Measurements from ENCODE around the gene WASF3. TPM values are rescaled to one million over a fixed set of nuclear protein-coding genes. Genes with fewer than 3 reads are reported as not detected.

The WASF3 gene
- total RNA-seq, 1 experiment from 2014 or later: 3.4 TPM

GRCh38 chr13:26694609-26695359 lies 137.3 kb downstream of the WASF3 start:
- RAD21 ChIA-PET (ENCODE audit: low non-redundant PET in 1 of 2, low total read pairs in 2 of 2, uncharacterized antibody in 2 of 2, unreplicated experiment in 2 of 2): no interaction called here
- Histone ChIP-seq H3K9ac (ENCODE audit: low read length) (no peak overlapping the region), H3K36me3 (ENCODE audit: control insufficient read depth in 1 of 2, insufficient read depth in 2 of 2, low read length in 2 of 2) (no peaks in the 10 kb centered on the region), H3K4me2 (ENCODE audit: low read length) (no peak overlapping the region), H3K79me2 (ENCODE audit: insufficient read depth, low read length) (no peaks in the 10 kb centered on the region), H3K27ac (ENCODE audit: low read depth, low read length) (no peak overlapping the region), H3K9me3 (ENCODE audit: control insufficient read depth in 1 of 2, insufficient read depth in 1 of 2, low read depth in 1 of 2, low read length in 2 of 2) (no peaks in the 10 kb centered on the region), H3K9me2 (ENCODE audit: insufficient read depth) (no peaks in the 10 kb centered on the region), H3K27me3 (ENCODE audit: insufficient read depth, low read length) (no peaks in the 10 kb centered on the region), H4K20me1 (ENCODE audit: insufficient read depth) (no peaks in the 10 kb centered on the region), H3K4me3 (replicated peaks in 1 of 2; ENCODE audit: low read depth in 1 of 2, low read length in 2 of 2) (no peak overlapping the region), H2AFZ (ENCODE audit: low read depth, low read length, poor library complexity, severe bottlenecking) (no peak overlapping the region), H3K4me1 (ENCODE audit: control insufficient read depth in 1 of 2, insufficient read depth in 2 of 2, low read length in 2 of 2) (peaks cover 0 to 8% of the 10 kb centered on the region in 2 experiments; a peak in 1 of 4 replicates)
- intact Hi-C loops (cut with micrococcal nuclease): loop anchor here (5.0 kb wide), 2 partner anchors 197 to 582 kb away; no protein-coding TSS in a partner anchor
- ATAC-seq (no peak), DNase-seq (ENCODE audit: low read depth, low spot score) (no peak)
- no TSS peak for BruUV-seq (replicated peaks)
- TF ChIP-seq, protein P1, sequence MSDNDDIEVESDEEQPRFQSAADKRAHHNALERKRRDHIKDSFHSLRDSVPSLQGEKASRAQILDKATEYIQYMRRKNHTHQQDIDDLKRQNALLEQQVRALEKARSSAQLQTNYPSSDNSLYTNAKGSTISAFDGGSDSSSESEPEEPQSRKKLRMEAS (IDR thresholded peaks at IDR 0.05): no peak
- TF ChIP-seq YY1 (IDR thresholded peaks at IDR 0.05; ENCODE audit: extremely low read depth, insufficient replicate concordance, low read depth, low read length) (no peak), ATF3 (IDR thresholded peaks at IDR 0.05) (no peak), EZH2 (IDR thresholded peaks at IDR 0.05) (no peak), FOSL1 (IDR thresholded peaks at IDR 0.05; ENCODE audit: low read depth) (no peak), POLR2AphosphoS5 (IDR thresholded peaks at IDR 0.05; ENCODE audit: low read depth, low read length) (no peak), CTCF (IDR thresholded peaks at IDR 0.05 in 2 of 3, conservative IDR thresholded peaks at IDR 0.05 in 1 of 3; ENCODE audit: borderline replicate concordance in 1 of 3, insufficient read depth in 1 of 3, low read depth in 2 of 3, low read length in 2 of 3) (no peak), TCF7L2 (IDR thresholded peaks at IDR 0.05; ENCODE audit: borderline replicate concordance, extremely low read depth, insufficient read depth, insufficient read length) (no peak)
- POLR2A ChIA-PET: no interaction called here
- CTCF ChIA-PET: no interaction called here
